ENCODE data around the gene PCGF1.

PCGF1 gene

DNA sequence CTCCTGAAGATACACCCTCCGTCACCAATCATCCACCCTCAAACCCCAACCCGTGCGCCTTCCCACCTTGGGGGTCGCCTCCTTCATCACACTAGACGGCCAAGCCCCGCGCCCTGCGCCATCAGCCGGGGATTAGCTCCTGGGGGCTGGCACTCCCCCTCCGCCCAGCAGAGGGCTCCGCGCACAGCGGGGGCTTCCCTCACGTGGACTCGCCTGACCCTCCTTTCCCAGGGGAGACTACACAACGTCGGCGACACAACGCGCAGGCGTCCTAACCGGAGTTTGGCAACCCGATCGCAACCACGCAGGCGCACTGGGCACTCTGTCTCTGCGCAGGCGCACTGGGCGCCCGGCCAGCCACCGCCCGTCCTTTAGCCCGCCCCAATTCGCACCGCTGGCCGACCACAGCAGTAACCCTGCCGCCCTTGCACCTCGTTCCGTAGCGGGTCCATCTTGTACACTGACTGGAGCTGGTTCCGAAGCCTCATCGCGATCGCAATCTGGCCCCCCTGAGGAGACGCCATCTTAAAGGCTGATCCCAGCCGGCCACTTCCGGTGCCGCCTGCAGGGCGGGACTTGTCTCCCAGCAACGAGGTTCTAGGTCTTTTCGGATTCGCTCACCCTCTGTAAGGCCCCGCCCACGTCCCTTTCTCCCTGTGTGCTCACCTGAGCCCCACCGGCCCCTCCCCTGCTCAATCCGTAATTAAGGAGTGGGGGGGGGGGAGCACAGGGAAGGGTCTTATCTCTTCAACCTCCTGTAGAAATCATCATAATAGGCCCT is at the start of gene PCGF1:
PCGF1 (minus strand) TSS at position 551 of the 781 bp plus-strand sequence; CDS start at position 524, 27 bp downstream.
- peak; percentile 91 for DNase-seq

DNA sequence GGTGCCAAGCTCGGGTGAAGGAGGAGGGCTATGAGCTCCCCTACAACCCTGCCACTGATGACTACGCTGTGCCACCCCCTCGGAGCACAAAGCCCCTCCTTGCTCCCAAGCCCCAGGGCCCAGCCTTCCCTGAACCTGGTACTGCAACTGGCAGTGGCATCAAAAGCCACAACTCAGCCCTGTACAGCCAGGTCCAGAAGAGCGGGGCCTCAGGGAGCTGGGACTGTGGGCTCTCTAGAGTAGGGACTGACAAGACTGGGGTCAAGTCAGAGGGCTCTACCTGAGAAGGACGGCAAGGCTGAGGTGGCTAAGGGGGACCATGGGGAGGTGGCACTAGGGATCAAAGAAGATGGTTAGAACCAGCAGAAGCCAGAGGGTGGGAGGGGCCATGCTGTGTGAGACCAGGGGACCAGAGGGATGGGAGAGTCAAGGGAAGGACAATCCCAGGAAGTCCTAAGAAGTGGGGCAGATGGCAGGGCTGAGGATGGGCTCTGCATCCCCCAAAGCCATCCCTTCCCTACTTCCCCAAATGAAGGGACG is 49.4 kb upstream of the PCGF1 start:
- DNase-seq, result no peak

DNA sequence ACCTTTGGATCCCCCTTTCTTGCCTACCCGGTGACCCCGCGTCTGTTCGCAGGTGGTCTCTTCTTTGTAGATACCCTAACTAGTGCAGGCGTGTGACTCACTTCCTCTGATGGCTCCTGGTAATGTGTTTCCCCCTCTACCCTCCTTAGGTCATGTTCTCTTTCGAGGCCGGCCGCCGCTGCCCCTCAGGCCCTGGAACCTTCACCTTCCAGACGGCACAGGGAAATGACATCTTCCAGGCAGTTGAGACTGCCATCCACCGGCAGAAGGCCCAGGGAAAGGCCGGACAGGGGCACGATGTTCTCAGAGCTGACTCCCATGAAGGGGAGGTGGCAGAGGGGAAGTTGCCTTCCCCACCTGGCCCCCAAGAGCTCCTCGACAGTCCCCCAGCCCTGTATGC is 48.7 kb upstream of the PCGF1 start:
- DNase-seq, result no peak

DNA sequence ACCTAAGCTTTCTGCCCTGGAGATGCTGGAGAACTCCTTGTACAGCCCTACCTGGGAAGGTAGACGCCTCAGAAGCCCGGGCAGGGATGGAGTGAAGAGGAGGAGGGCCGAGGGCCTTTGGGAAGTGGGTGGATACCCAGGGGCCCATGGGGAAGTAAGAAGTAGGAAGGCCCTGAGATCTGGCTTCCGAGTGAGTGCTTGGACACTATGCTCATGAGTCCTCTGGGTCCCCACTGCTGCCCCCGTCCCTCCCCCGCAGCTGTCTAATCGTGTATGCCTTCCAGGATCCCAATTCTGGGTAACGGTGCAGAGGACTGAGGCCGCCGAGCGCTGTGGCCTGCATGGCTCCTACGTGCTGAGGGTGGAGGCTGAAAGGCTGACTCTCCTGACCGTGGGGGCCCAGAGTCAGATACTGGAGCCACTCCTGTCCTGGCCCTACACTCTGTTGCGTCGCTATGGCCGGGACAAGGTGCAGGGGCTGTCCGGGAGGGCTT is 48.2 kb upstream of the PCGF1 start:
- DNase-seq, result no peak

DNA sequence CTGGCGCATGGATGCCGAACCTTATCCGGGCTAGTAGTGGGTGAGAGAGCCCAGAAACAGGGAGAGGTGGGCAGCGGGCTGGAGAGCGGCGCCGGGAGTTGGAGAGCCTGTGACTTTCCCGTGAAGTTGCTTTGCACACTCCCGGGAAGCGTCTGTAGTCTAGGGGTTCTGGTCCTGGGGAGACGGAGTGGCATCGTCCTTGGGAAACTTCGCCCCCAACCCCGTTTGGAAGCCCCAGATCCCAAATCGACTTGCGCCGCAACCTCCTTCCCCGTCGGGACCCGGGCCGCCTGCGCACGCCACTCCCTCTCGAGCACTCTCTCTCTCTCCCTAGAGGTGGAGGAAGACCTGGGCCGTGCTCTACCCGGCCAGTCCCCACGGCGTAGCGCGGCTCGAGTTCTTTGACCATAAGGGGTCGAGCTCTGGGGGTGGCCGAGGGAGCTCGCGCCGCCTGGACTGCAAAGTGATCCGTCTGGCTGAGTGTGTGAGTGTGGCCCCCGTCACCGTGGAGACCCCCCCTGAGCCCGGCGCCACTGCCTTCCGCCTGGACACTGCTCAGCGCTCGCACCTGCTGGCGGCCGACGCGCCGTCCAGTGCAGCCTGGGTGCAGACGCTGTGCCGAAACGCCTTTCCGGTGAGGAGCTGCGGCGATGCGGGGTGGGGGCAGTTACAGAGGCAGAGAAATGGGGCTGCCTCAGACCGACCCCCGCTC is 47.5 kb upstream of the PCGF1 start:
- no peak for DNase-seq

DNA sequence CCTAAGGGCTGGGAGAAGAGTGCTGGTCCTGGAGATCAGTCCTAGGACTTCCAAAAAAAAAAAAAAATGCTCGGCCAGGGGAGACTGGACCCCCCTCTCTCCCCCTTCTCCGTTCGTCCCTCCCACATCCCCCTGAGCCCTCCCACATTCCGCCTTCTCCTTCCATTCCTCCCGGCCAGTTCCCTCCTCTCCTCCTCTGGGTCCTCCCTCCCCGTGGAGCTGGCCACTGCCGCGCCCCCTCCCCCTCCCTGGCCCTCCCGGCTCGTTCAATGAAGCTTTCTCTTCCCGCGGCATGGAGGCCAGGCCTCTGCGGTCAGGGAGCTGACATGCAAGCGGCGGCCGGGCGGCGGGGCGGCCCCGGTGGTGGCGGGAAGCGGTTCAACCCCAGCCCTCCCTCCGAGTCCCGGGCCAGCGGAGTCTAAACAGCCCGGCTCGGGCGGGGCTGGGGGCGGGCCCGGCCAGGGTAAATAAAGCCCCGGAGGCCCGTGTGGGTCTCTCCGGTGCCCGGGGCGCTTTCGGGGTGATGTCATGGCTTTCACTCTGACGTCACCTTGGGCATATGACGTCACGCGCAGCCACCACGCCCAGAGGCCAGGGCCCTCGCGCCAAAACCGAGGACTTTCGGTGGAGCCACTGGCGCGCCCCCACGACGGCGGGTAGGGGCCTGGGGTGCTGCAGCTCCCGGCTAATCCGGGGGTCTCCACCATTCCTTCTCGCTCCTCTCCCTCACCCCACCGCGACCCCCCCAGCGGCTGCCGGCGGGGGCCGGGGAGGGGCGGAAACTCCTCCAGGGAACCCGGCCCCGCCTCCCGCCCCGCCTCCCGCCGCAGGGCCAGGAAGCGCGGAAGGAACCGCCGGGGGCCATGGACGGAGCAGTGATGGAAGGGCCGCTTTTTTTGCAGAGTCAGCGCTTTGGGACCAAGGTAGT is 46.7 kb upstream of the PCGF1 start, which contains the start of the genes DOK1 and LOXL3:
DOK1 (plus strand) TSS at position 829 of the 928 bp plus-strand sequence; CDS start at position 864, 35 bp downstream.
LOXL3 (minus strand) TSS at position 51 of the 928 bp plus-strand sequence. CDS start 1,308 bp downstream, outside the sequence.
- no peak for DNase-seq

DNA sequence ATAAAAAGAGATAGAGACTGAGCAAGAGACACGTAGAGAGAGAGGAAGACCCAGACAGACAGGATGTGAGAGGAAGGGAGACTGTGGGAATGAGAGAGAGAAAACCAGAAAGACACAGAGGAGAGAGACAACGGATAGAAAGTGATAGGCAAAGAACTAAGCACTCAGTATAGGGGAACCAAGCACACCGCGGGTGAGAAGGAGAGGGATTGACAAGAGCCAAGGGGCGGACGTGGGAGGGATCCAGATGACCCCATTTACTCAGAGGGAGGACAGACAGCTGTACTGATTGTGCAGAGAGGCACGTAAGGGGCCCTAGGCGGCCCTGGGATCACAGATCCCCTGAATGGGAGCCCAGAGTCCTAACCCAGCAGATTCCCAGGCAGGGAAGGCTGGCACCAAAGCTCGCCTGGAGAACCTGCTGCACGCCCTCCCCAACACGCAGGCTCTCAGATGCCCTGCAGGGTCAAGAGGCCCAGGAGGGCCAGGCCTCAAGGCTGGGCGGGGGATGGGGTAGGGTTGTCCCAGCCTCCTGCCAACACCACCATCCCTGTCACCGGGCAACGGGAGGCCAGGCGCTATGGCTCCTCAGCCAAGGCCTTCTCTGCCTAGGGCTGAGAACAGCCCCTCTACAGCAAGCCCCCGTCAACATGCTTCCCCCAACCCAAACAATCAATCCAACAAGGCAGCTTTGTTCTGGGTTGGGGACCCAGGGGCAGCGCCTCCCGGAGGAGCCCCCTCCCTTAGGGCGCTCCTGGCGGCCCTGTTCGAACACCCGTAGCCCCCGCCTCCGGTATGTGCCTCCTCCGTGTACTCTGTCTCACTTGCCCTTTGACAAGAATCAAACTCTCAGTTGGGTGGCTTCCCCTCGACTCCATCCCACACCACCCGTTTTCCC is 45.7 kb upstream of the PCGF1 start:
- DNase-seq, result no peak

DNA sequence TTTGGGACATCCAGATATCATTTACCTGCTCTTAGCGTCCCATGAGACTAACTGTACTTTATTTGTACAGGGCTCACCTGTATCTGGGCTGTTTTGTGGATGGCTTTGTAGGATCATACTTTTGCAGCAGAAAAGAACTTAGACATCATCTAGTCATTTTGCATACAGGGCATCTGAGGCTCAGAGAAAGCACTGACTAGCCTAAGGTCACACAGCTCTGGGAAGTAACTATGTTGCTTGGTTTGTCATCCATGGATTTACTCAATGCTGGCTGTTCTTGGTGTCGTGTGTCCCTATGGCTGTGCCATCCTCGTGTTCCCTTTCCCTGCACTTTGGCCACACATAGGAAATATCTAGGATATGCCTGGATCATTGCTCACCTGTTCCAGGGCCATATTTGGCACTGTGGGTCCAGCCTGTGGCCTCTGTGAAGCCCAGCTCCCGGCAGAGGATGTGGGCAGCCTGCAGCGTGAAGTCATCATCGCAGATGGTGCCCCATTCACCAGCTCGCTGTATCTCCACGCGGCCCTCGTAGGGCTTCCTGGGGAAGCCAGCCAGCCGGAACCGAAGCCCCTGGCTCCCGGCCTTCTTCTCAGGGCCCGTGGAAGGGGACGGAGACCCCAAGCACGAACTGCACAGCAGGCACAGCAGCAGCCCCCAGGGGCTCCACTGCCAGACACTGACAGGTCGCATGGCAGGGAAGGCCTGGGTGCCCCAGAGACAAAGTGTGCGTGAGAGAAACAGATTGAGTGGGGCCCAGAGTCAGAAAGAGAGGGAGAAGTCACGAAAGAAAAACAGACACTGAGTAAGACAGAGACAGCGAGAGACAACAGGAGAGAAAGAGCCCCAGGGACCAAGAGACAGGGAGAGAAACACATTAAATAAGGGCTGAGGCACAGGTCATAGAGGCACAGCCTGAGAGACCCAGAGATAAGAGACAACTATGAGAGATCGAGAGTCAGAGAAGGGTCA is 44.7 kb upstream of the PCGF1 start:
- no peak for DNase-seq

DNA sequence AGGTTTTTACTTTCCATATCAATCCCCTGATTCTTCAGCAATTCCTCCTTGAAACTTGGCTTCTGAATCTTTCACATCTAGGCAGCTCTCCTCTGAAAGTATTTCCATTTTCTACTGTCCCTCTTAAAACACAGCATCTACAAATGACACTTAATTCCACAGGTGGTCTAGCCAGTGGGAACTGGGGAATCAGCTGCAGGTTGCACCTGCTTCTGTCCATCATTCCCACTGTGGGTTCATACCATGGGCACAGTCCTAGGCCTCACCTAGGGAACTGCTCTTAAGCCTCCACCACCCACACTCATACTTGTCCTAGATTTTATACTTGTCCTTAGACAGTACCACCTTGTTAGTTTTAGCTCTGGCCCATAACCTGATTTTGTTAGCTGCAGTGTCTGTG is 44.0 kb upstream of the PCGF1 start:
- no peak for DNase-seq

DNA sequence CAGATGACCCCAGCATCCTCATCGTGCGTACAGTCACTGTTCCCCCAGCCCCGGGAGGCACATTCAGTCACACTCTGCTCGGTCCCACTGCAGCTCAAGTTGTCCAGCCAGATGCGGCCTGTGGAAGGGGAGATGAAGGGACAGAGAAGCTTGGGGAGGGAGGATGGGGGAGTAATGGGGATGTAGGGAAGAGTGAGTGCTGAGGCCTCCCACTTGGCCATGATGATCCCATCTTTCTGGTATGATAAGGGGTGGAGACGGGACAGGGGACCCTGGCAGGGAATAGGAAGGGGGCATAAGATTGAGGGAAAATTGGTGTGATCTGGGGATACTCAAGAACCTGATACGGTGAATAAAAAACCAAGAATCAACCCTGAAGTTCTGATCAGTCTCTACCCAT is 42.7 kb upstream of the PCGF1 start:
- DNase-seq, result no peak

DNA sequence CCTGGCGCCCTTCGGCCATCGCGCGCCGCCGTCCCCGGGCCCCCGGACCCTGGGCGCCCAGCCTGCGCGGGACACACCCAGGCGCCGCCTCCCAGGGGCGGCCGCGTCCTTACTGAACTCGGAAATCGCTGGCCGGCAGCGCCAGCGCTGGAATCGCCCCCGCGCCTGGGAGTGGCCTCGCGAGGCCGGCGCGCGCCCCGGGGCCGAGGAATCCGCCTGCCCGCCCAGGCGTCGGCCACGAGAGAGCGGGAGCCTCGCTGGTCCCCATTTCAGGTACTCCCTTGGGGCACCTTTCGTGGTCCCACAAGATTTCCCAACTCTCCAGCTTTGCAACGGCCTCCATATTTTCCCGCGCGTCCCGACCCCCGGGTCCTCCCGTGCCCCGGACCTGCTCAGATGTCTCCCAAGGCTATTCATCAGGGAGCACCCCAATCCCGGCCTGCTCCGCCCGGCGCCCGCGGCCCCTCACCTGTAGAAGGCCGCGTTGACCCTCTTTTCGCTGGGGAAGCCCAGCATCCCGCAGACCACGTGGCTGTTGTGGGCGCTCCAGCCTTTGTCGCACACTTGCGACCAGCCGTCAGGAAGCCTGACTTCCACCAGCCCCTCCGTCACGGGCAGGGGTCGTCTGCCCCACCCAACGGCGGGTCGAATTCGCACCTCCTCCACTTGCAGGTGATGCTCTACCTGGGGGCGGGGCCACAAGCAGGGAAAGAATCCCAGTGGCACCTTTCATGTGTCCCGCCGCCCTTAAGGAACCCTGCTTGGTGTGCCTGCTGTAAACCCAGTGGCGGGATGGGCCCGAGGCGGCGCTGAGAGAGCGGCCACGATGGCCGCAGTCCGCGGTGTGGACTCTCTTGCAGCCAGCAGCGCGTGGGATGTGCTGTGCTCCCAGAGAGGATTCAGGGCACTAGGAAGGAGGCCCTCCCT is 41.7 kb upstream of the PCGF1 start:
- DNase-seq, result no peak

DNA sequence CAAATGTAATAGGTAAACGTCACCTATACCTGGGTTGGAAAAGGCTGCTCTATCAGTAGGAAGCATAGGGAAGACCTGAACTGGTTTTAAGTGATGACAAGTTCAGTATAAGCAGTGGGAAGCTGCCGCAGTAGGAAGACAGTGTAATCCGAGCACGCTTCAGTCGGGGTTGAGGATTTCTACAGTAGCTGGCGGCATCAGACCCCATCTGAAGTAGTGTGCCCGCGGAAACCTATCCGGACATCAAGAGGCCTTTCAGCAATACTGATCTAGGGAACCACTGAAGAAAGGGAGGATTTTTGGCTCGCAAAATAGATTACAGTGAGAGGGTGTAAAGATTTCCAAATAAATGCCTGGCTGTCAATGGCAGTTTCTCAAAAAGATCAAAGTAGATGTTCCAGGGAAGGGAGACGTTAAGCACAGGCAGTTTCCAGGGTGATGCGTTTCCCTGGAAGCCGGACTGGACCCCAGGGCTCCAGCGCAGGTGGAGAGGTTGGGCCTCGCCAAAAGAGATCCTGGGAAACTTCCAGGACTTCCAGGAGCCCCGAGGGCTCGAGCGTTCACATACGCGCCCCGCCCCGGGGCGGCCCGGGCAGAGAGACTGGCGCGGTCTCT is 40.9 kb upstream of the PCGF1 start:
- DNase-seq, result no peak

DNA sequence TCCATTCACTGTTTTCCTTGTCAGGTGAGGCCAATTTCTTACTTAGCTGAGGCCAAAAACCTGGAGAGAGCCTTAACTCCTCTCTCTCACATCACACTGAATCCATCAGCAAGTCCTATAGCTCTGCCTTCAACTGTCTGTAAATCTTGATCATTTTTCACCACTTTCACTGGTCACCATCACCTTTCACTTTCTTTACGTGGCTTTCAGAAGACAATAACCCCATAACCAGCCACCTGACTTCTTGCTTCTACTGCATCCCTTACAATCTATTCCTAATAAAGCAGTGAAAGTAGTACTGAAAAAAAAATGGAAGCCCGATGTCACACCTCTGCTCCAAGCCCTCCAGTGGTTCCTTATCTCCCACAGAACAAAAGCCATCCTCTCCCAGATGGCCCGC is 38.5 kb upstream of the PCGF1 start:
- DNase-seq, result no peak

DNA sequence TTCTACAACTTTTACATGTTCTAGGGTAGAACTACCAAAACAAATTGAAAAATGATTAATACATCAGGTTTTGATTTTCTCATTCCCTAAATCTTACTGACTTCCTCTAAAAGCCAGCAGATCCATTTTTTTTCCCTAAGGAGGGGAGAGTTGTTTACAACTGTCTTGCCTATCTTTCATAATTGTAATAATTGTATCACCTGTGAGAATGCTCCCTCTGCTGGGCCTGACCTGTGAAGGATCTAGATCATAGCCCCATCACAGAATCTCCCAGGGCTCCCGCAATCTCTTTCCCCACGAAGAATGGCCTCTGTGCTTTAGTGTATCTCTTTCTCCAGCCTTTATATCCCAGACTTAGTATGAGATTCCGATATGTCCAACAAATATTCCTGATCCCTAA is 37.1 kb upstream of the PCGF1 start:
- DNase-seq, result no peak

DNA sequence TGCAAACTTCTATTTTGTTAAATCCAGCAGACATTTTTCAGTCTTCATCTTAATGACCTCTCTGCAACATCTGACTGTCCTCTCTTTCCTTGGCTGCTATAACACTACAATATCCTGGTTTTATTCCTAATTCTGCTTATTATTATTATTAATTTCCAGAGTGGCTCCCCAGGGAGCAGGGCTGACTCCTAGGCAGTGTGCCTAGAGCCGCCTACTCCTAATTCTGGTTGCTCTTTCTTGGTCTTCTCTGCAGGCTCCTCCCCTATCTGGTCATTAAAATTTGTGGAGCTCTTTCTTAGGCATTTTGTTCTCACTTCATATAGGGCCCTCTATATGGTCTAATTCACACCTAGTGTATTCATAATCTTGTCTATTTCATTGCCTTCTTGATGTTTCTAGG is 35.5 kb upstream of the PCGF1 start:
- no peak for DNase-seq

DNA sequence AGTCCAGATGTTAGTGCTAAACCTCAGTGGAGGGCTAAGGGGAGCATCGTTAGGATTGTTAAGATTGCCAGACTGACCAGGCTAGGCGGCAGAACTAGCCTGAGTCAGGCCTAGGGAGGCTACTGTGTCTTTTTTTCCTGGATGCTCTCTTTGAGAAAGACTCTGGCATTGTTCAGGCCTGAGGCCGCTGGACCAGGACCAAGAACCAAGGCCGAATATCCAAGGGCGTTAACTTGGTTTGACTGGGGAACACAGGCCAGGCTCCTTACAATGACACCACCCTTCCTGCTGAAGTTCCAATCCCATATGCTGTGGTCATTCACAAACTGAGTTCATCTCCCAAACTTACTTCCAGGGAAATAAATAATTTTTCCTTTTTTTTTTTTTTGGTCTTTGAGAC is 32.8 kb upstream of the PCGF1 start:
- no peak for DNase-seq

DNA sequence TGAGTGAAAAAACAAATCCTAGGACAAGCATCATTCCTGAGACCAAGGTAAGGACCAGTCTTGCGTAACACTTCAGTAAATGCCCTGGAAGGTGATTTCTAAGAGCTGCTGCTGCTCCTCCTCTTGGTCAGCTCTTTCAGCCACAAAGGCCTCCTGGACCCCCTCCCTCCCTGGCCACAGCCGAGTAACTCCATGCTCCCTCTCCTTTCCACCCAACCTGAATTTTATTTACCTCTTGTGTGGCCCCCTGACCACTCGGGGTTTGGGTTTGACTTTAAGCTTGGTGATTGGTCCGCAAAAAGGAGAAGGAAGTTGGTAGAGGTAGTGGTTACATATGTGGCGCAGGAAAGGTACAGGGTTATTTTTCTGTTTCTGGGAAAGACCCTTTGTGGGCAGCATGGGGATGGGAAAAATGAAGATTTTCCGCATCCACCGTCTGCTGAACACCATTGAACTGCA is 31.4 kb upstream of the PCGF1 start:
- no peak for DNase-seq

DNA sequence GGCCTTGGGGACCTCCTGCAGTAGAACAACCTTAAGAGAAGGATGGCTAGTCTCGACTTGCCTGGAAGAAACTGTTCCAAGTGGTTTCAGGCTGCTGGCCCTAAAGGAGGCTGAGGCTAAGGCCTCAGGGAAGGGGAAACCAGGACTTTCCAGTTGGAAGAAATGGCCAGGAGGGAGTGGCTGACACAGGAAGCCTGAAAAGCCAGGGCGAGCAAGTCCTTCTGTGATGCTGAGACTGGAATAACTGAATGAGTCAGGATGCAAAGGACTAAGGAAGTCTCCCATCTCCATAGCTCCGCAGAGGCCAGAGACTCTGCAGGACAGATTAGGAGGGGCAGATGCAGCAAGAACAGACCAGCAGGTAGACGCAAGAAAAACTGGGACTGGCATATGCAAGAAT is 29.6 kb upstream of the PCGF1 start:
- no peak for DNase-seq

All from NCI-H1436 treated with DMSO at 0.1 percent for 48 hours (cell line).